DMS53 treated with DMSO at 0.1 percent for 48 hours (cell line): Measurements from ENCODE around the gene C11orf21.
"Not testable (repeated sequence)": the region's sequence is repeated elsewhere in the genome, so short reads cannot be mapped to it uniquely, and the experiment has no call there.

Experiments used
- DNase-seq: peaks from one replicate; lab custom pipeline; 2025; ENCODE audit not compliant: unreplicated experiment; lab: John Stamatoyannopoulos, UW

Gene C11orf21

GRCh38 chr11:2301631-2302305 is at the start of gene C11orf21, which contains the start of gene TSPAN32:
TSS of gene C11orf21 (minus strand) at chr11:2301918. CDS start at chr11:2301808, 110 bp downstream.
TSS of gene TSPAN32 (plus strand) at chr11:2302013. CDS start at chr11:2302150, 137 bp downstream.
- no peak for DNase-seq

GRCh38 chr11:2348986-2349385 is 47.3 kb upstream of the C11orf21 start:
- no peak for DNase-seq

GRCh38 chr11:2347308-2347830 is 45.7 kb upstream of the C11orf21 start:
- no peak for DNase-seq

GRCh38 chr11:2346586-2347307 is 45.0 kb upstream of the C11orf21 start:
- no peak for DNase-seq

- DNase-seq = no peak
Observed at GRCh38 chr11:2346014-2346413, 44.3 kb upstream of the C11orf21 start.

GRCh38 chr11:2345050-2345449 is 43.3 kb upstream of the C11orf21 start:
- no peak for DNase-seq

GRCh38 chr11:2343502-2343901 is 41.8 kb upstream of the C11orf21 start:
- DNase-seq = no peak

- DNase-seq = no peak
Observed at GRCh38 chr11:2342981-2343380, 41.3 kb upstream of the C11orf21 start.

- DNase-seq = no peak
Observed at GRCh38 chr11:2342557-2342956, 40.8 kb upstream of the C11orf21 start.

GRCh38 chr11:2338760-2339159 is 37.0 kb upstream of the C11orf21 start:
- DNase-seq = not testable (repeated sequence)

GRCh38 chr11:2335286-2335685 is 33.6 kb upstream of the C11orf21 start:
- not testable (repeated sequence) for DNase-seq

GRCh38 chr11:2333486-2334205 is 31.9 kb upstream of the C11orf21 start:
- DNase-seq = not testable (repeated sequence)

- not testable (repeated sequence) for DNase-seq
Observed at GRCh38 chr11:2332569-2332968, 30.9 kb upstream of the C11orf21 start.

GRCh38 chr11:2331404-2331803 is 29.7 kb upstream of the C11orf21 start:
- DNase-seq = no peak

GRCh38 chr11:2330696-2331095 is 29.0 kb upstream of the C11orf21 start:
- DNase-seq = no peak

GRCh38 chr11:2329551-2329950 is 27.8 kb upstream of the C11orf21 start:
- no peak for DNase-seq

- no peak for DNase-seq
Observed at GRCh38 chr11:2328656-2329354, 27.1 kb upstream of the C11orf21 start.

GRCh38 chr11:2328021-2328420 is 26.3 kb upstream of the C11orf21 start:
- DNase-seq = no peak

GRCh38 chr11:2327032-2327431 is 25.3 kb upstream of the C11orf21 start:
- DNase-seq = no peak

- no peak for DNase-seq
Observed at GRCh38 chr11:2325719-2326118, 24.0 kb upstream of the C11orf21 start.

GRCh38 chr11:2325123-2325522 is 23.4 kb upstream of the C11orf21 start:
- no peak for DNase-seq
